DMS79 treated with DMSO at 0.1 percent for 48 hours (cell line): ENCODE data around the gene ZBTB17.
"Not testable (repeated sequence)": the region's sequence is repeated elsewhere in the genome, so short reads cannot be mapped to it uniquely, and the experiment has no call there.

ENCODE experiments used
- DNase-seq: peaks from one replicate; lab custom pipeline; 2025; lab: John Stamatoyannopoulos, UW

ZBTB17 gene

GRCh38 chr1:15896841-15897610 is 78.9 kb downstream of the ZBTB17 start:
- DNase-seq, result not testable (repeated sequence)

DNA sequence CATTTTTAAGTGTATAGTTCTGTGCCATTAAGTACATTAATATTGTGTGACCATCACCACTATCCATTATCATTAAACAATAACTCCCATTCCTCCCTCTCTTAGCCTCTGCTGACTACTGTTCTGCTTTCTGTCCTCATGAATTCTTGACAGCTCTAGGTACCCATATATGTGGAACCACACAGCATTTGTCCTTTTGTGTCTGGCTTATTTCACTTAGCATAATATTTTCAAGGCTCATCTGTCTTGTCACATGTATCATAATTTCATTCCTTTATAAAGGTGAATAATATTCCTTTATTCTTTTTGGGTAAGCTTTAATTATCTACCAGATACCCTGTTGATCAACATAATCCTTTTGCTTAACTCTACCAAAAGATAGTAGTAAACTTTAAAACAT is 80.7 kb downstream of the ZBTB17 start:
- DNase-seq, result no peak

- DNase-seq, result not testable (repeated sequence)
Observed at GRCh38 chr1:15892857-15893599, 82.9 kb downstream of the ZBTB17 start.
